ENCODE results near the gene SLX4IP.

The SLX4IP gene

DNA sequence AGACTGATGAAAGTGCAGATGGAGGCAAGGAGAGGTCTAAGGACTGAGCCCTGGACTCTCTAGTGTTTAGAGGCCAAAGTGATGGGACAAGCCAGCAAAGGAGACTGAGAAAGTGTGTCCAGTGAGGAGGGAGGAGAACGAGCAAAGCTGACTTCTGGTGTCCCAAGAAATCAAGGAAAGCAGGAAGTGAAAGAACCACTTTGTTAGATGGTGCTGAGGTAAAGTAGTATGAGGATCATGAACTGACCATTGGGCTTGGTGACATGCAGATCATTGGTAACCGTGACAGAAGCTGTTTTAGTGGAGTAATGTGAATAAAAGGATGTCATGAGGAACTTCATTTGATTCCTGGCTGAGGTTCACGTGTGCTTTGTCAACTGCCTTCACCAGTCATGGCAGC lies 108.4 kb downstream of the SLX4IP start:
- Histone ChIP-seq H3K79me2 (ENCODE audit: low read length) (no peaks in the 10 kb centered on the region), H3K9ac (ENCODE audit: low read length) (no peak overlapping the region), H2AFZ (ENCODE audit: low read depth, low read length) (no peak overlapping the region), H3K9me3 (ENCODE audit: insufficient read depth, low read length) (no peaks in the 10 kb centered on the region), H3K4me1 (ENCODE audit: low read length) (no peaks in the 10 kb centered on the region), H3K27me3 (ENCODE audit: low read depth, low read length) (no peaks in the 10 kb centered on the region), H4K20me1 (ENCODE audit: insufficient read depth, low read length) (no peaks in the 10 kb centered on the region), H3K4me2 (ENCODE audit: low read length) (no peak overlapping the region), H3K36me3 (replicated peaks; ENCODE audit: low read depth, low read length) (no peaks in the 10 kb centered on the region), H3K4me3 (ENCODE audit: low read length) (no peak overlapping the region), H3K27ac (ENCODE audit: low read length) (no peak overlapping the region)
- TF ChIP-seq EZH2phosphoT487 (IDR thresholded peaks at IDR 0.05; ENCODE audit: low read depth): no peak
- TF ChIP-seq, protein P1, sequence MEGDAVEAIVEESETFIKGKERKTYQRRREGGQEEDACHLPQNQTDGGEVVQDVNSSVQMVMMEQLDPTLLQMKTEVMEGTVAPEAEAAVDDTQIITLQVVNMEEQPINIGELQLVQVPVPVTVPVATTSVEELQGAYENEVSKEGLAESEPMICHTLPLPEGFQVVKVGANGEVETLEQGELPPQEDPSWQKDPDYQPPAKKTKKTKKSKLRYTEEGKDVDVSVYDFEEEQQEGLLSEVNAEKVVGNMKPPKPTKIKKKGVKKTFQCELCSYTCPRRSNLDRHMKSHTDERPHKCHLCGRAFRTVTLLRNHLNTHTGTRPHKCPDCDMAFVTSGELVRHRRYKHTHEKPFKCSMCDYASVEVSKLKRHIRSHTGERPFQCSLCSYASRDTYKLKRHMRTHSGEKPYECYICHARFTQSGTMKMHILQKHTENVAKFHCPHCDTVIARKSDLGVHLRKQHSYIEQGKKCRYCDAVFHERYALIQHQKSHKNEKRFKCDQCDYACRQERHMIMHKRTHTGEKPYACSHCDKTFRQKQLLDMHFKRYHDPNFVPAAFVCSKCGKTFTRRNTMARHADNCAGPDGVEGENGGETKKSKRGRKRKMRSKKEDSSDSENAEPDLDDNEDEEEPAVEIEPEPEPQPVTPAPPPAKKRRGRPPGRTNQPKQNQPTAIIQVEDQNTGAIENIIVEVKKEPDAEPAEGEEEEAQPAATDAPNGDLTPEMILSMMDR (IDR thresholded peaks at IDR 0.05; ENCODE audit: low read depth, low read length): no peak

DNA sequence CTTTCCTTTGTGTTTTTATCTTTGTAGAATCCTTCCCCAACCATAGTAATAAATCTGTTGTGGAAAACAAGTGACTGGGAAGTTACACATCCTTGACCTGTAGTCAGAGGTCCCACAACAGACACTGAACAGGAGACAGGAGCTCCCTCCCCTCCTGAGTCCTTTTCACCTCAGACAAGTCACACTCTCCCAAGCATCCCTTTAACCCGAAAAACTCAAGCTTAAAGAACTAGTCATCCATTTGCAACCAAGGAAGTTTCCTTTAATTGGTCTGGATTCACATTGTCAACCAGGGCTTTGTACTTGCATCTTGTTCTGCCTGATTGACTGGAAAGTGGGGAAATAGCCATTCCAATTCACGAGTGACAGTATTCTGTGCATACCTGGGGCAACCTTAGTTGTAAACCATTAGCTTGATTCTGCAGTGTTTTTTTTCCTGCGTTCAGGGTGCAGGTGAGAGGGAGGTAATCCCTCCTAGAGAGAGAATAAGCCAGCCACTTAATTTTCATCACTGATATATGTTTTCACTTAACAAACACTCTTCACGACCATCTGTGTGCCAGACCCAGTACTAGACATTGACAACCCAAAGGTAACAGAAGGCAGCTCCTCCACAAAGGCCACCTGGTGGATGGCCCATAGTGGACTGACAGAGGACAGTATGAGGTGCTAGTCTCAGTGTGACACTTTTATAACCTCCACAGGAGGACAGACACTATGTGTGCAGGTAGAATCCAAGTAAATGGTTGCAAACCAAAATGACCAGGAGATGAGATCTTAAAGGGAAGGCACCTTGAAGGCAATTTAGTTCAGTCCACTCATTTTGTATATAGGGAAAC lies 112.4 kb downstream of the SLX4IP start:
- Histone ChIP-seq H3K4me1 (ENCODE audit: low read length) (peaks cover 7% of the 10 kb centered on the region), H2AFZ (ENCODE audit: low read depth, low read length) (no peak overlapping the region), H3K27me3 (ENCODE audit: low read depth, low read length) (no peaks in the 10 kb centered on the region), H3K4me3 (ENCODE audit: low read length) (no peak overlapping the region), H3K36me3 (replicated peaks; ENCODE audit: low read depth, low read length) (no peaks in the 10 kb centered on the region), H3K79me2 (ENCODE audit: low read length) (no peaks in the 10 kb centered on the region), H4K20me1 (ENCODE audit: insufficient read depth, low read length) (no peaks in the 10 kb centered on the region), H3K9me3 (ENCODE audit: insufficient read depth, low read length) (no peaks in the 10 kb centered on the region), H3K9ac (ENCODE audit: low read length) (no peak overlapping the region), H3K4me2 (ENCODE audit: low read length) (no peak overlapping the region), H3K27ac (ENCODE audit: low read length) (no peak overlapping the region)
- TF ChIP-seq, protein P1 (IDR thresholded peaks at IDR 0.05; ENCODE audit: low read depth, low read length): no peak
- TF ChIP-seq EZH2phosphoT487 (IDR thresholded peaks at IDR 0.05; ENCODE audit: low read depth): no peak

DNA sequence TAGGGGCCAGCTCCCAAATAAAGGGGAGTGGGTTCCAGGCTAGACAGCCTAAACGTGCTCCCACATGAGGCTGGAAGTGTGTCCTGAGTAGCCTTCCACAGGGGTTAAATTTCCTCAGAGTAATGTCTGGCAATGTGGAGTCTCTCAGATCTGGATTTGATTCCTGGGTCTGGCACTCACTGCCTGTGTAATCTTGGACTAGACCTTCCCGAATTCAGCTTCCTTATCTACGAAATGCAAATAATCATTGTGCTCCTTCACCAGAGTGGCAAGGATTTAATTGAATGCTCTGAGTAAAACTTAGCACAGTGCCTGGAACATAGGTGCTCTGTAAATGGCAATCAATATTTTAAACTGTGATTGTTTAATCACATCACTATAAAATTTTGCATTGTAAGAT lies 114.4 kb downstream of the SLX4IP start:
- no peaks in the 10 kb centered on the region for H4K20me1 ChIP-seq (ENCODE audit: insufficient read depth, low read length)
- no peak for TF ChIP-seq EZH2phosphoT487 (IDR thresholded peaks at IDR 0.05; ENCODE audit: low read depth)
- TF ChIP-seq, protein P1 (IDR thresholded peaks at IDR 0.05; ENCODE audit: low read depth, low read length): no peak
- no peak overlapping the region for H2AFZ ChIP-seq (ENCODE audit: low read depth, low read length)
- no peaks in the 10 kb centered on the region for H3K9me3 ChIP-seq (ENCODE audit: insufficient read depth, low read length)
- H3K4me3 ChIP-seq (ENCODE audit: low read length): no peak overlapping the region
- no peaks in the 10 kb centered on the region for H3K79me2 ChIP-seq (ENCODE audit: low read length)
- no peak overlapping the region for H3K27ac ChIP-seq (ENCODE audit: low read length)
- peaks cover 11% of the 10 kb centered on the region for H3K4me1 ChIP-seq (ENCODE audit: low read length)
- H3K36me3 ChIP-seq (replicated peaks; ENCODE audit: low read depth, low read length): no peaks in the 10 kb centered on the region
- H3K27me3 ChIP-seq (ENCODE audit: low read depth, low read length): no peaks in the 10 kb centered on the region
- H3K4me2 ChIP-seq (ENCODE audit: low read length): no peak overlapping the region
- no peak overlapping the region for H3K9ac ChIP-seq (ENCODE audit: low read length)

DNA sequence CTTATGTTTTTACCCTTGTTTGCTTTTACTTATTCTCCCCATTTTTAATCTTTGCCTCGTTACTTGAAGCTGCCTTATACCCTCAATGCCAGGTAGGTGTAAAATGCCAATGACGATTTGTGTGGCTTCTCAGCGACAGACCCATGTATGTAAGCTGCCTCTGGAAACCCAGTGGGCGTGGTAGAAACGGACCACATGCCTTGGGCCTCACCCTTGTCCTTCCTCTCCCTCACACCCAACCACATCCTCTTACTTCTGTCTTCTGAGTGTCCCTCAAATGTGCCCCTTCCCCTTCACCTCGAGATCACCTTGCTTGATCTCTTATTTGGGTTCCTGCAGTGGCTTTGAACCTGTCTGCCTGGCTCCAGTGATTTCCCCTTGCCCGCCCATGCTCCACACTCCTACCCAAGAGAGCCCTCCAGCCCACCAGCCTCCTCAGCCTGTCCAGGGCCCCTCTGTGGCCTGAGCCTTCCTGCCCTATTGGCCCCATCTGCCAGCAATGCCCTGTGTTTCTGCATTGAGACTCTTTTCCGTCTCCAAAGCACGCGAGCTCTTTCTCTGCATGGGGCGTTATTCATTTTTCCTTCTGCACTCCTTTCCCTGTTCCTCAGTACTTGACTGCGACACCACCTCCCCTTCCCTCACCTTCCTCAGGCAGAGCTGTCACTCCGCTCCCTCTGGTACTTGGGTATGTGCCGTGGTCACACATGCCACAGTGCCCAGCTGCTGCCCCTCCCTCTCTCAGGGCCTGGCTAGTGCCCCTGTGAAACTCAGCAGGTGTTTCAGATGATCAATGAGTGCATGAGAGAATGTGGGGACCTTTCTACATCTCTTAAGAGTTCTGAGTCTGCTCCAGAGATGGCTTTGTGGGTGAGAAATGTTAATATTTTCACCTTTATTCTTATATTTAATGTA lies 115.4 kb downstream of the SLX4IP start:
- no peak for TF ChIP-seq EZH2phosphoT487 (IDR thresholded peaks at IDR 0.05; ENCODE audit: low read depth)
- TF ChIP-seq, protein P1 (IDR thresholded peaks at IDR 0.05; ENCODE audit: low read depth, low read length): no peak
- no peak overlapping the region for H2AFZ ChIP-seq (ENCODE audit: low read depth, low read length)
- no peak overlapping the region for H3K4me3 ChIP-seq (ENCODE audit: low read length)
- no peak overlapping the region for H3K4me2 ChIP-seq (ENCODE audit: low read length)
- no peak overlapping the region for H3K9ac ChIP-seq (ENCODE audit: low read length)
- no peak overlapping the region for H3K27ac ChIP-seq (ENCODE audit: low read length)
- H3K79me2 ChIP-seq (ENCODE audit: low read length): no peaks in the 10 kb centered on the region
- peaks cover 11% of the 10 kb centered on the region for H3K4me1 ChIP-seq (ENCODE audit: low read length)
- H4K20me1 ChIP-seq (ENCODE audit: insufficient read depth, low read length): no peaks in the 10 kb centered on the region
- H3K27me3 ChIP-seq (ENCODE audit: low read depth, low read length): no peaks in the 10 kb centered on the region
- H3K36me3 ChIP-seq (replicated peaks; ENCODE audit: low read depth, low read length): no peaks in the 10 kb centered on the region
- no peaks in the 10 kb centered on the region for H3K9me3 ChIP-seq (ENCODE audit: insufficient read depth, low read length)
